GM21367 (cell line): ENCODE measurements around the gene SH3PXD2A.
A peak's percentile ranks its signal among the peaks of the same experiment; 100 is the strongest.

Experiments
- ATAC-seq: cut with Tn5 transposase; IDR thresholded peaks from one replicate; pipeline ENCODE4 v1.9.1; 2021; ENCODE audit not compliant: unreplicated experiment

The SH3PXD2A gene

DNA sequence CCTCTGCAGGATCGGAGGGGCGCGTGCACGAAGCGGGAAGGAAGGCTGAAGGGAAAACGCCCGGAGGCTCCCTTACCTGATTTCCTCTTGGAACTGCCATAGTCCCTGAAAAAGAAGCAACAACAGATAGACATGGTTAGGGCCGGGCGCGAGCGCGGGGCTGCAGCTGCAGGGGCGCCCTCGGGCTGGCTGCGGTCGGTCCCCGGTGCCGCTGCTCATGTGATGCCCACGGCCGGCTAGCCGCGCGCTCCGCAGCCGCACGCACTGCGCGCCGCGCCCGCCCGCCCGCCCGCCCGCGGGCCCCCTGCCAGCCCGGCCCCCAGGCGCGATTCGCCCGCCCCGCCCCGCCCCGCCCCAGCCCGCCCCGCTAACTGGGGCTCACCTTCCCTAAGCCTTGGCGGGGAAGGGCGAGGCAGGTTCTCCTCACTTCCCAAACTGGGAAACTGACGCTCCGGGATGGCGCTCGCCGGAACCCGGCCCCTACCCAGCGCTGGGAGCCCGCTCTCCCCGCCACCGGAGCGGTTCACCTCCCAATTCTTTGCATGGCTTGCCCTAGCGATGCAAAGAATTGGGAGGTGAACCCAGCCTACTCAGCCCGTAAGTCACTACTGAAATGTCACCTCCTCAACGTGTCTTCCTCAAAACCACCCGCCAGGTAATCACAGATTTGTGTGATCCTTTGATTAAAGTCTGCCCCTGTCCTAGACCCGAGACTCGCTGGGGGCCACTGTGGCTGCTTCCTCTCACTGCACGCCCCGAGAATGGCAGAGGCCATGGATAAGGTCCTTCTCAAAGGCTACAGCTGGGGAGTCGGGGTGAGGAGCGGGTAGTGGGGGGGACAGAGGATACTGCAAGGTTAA lies 162.2 kb downstream of the SH3PXD2A start:
- no peak for ATAC-seq

GRCh38 chr10:103692436-103692951 lies 162.9 kb downstream of the SH3PXD2A start:
- ATAC-seq: peak; percentile 48

DNA sequence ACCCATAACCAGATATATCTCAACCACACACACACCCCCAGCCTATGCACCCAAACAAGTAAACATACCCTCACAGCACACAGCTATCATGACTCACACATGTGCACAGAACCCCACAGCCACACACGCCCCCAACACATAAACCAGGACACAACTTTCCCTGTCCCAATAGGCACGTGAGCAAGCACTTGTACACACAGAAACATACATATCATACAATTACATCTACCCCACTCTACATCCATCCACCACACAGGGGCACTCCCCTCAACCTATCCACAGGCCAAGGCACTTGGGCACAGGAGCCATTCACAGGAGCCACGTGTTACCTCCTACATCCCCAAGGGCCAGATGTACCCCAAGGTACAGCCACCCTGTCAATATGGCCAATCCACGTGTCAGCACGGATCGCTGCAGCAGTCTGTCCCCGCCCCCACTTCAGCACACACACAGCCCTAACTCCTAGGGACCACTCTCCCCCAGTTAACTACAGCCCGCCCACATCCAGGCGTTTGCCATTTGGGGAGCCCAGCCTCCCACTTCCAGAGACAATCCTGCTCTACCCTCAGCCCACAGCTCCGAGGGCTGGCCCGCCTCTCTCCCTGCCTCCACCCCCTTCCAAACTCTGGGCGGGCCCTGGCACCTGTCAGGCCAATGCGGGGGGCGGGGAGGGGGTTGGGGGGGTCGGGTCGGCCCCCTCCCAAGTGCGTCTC lies 163.5 kb downstream of the SH3PXD2A start:
- ATAC-seq: peak; percentile 21

GRCh38 chr10:103691267-103691666 lies 164.1 kb downstream of the SH3PXD2A start:
- no peak for ATAC-seq

- no peak for ATAC-seq
Measured at GRCh38 chr10:103690281-103690680, 165.1 kb downstream of the SH3PXD2A start.

DNA sequence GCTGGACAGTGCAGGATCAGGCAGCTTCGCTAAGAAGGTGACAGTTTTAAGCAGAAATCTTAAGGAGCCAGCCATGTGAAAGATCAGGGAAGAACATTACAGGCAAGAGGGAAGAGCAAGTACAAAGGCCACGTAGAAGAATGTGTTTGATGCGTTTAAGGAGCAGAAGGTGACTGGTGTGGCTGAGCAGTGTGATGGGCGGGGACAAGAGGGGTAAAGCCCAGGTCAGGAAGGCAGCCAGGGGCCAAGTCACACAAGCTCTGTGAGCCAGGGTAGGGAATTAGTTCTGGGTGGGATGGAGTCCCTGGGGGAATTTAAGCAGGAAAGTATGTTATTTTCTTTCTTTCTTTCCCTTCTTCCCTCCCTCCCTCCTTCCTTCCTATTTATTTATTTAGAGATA lies 166.9 kb downstream of the SH3PXD2A start:
- ATAC-seq: no peak

GRCh38 chr10:103687718-103688117 lies 167.7 kb downstream of the SH3PXD2A start:
- no peak for ATAC-seq

- no peak for ATAC-seq
Measured at GRCh38 chr10:103687172-103687571, 168.2 kb downstream of the SH3PXD2A start.

- no peak for ATAC-seq
Measured at GRCh38 chr10:103685880-103686669, 169.3 kb downstream of the SH3PXD2A start.

- no peak for ATAC-seq
Measured at GRCh38 chr10:103683851-103684250, 171.5 kb downstream of the SH3PXD2A start.

- no peak for ATAC-seq
Measured at GRCh38 chr10:103682631-103683030, 172.7 kb downstream of the SH3PXD2A start.

DNA sequence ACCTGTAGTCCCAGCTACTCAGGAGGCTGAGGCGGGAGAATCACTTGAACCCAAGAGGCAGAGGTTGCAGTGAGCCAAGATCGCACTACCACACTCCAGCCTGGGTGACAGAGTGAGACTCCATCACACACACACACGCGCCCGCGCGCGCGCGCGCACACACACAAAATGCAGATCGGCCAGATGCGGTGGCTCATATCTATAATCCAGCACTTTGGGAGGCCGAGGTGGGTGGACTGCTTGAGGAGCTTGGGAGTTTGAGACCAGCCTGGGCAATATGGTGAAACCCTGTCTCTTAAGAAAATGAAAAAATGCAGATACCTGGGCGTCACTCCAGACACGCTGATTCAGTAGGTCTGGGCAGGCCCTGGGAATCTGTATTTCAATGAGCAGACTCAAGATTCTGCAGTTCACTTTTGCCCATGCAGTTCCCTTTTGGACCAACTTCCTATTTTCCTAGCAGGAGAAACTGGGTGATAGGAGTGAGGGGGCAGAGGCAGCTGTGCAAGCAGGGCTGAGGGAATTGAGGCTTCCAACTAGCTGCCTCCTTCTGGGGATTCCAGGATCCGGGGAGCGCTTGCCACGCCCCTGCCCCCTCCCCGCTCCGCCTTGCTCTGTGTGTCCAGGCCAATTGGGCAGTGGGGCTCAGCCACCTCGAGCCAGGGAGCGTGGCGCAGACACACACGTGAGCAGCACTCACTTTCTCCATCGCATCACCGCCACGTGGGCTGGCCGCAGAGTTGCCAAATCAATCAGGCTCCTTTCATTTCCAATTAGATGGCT lies 173.6 kb downstream of the SH3PXD2A start:
- no peak for ATAC-seq

DNA sequence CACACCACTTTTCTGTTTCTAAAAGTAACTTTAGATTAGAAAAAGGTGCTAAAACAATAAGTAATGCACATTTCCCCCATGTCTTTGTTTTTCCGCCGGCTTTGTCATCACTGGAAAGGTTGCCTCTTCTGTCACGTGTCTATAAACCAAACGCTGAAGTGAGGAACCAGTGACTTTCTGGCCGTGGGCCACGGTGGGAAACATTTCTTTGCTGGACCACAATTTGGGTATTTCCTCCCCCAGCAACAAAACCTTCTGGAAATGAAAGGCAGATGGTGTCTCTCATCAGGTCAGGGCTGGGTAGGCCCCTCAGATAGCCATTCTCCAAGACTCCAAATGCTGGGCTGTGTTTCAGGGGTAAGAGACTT lies 174.5 kb downstream of the SH3PXD2A start:
- no peak for ATAC-seq

DNA sequence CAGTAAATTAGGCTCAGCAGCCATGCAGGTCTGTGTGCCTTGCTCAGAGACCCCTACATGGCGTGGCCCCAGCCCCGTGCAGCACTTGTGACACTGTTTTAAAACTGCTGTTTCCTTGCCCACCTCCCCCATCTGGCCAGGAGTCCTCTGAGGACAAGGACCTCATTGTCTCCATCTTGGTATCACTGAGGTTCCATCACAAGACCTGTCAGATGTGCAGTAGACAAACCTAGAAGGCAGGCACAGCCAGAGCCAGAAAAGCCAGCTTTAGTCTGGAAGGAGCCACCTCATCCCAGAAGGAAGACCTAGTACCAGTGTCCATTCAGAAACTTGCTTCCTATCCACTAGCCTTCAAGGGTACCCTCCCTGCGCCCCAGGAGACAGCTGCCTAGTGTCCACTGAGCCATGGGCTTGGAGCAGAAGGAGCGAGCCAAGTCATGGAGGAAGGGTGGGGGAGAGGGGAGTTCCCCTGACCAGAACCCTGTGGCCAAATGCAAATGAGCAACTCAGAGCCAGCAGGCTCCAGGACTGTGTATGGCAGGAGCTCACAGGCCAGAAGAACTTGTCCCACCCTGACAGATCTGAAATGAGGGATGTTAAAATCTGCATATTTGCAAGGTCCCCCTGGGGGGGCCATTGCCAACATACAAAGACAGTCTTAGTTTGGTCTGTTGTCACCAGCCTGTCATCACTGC lies 176.1 kb downstream of the SH3PXD2A start:
- peak; percentile 71 for ATAC-seq

DNA sequence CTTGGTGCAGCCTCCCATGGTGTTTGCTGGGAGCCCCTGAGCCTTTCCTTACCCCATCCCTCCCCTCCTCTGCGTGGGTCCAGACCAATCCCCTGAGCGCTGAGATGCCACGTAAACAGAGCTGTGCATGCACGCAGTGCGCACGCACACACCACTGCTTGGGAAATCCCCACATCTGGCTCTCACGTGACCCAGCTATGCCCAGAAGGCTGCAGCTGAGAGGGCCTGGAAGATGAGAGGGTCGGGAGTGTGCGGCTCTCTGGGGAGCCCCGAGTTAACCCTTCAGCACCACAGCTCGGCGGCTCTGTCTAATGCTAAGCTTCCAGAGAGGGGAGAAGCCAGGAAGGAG lies 177.2 kb downstream of the SH3PXD2A start:
- ATAC-seq: peak; percentile 69

GRCh38 chr10:103677486-103678177 lies 177.7 kb downstream of the SH3PXD2A start:
- ATAC-seq: no peak

DNA sequence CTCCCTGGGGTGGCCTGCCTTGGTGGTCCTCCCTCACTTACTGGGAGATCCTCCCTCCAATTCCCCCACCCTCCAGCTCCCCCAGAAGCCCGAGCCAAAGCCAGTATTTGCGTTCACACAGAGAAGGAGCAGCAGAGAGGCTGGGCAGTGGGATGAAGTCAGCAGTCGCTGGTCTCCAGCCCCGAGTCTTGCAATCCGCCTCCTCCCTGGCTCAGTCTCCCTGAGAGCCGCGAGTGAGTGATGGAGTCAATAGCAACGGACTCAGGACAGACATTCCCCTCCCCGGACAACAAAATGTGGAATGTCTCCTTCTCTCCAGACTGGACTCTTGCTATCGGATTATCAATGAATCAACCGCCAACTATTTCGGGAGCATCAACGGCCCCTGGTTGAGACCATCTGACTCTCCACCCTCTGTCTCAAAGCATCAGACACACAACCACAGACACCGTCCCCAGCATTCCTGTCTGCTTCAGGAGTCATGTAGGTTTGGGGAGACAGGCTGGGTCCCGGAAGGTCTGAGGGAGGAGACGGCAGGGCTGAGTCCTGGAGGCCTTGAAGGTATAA lies 178.4 kb downstream of the SH3PXD2A start:
- no peak for ATAC-seq

DNA sequence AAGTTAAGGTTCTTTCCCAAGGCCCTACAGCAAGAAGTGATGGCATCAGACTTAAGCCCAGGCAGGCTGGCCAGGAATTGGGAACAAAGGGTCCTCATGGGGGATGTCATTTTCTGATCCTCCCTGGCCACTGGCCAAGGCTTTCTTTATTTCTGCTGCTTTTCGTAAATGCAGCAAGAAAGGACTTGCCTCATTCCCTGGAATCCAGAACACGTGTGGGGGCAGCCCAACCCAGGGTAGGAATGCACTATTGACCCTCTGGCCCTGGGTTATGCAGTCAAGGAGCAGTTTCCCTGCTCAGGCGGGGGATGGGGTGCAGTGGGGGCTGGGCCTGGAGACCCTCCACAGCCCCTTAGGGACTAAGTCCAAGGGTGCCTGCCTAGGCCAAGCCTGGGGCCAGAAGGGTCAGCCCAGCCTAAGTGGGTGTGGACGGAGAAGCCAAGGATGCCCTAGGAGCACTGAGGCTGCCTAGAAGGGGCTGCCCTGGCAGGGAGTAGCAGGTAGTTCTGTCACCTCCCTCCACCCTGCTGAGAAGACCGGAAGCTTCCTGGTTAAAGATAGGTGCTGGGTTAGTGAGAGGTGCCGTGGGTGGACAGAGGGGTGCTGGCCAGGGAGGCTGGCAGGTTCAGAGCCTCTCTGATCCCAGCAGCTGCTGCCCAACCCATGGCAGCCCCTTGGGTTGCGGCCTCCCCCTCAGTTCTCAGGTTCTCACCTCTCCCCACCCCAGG lies 179.2 kb downstream of the SH3PXD2A start:
- no peak for ATAC-seq
